CD4-positive, alpha-beta T cell treated with Interleukin-2 at 100 ng/mL for 4 hours (primary cell): ENCODE data around the gene COL18A1.

Experiments
- DNase-seq: peaks from one replicate; pipeline ENCODE4 v3.0.0-alpha.2; 2020; ENCODE audit warnings: low spot score

COL18A1 gene

GRCh38 chr21:45383111-45383614, 21.8 kb upstream of the COL18A1 start:
- no peak for DNase-seq

- DNase-seq: no peak
Observed at GRCh38 chr21:45383615-45384201, 21.3 kb upstream of the COL18A1 start.

- DNase-seq: no peak
Observed at GRCh38 chr21:45384656-45385548, 20.1 kb upstream of the COL18A1 start.

- no peak for DNase-seq
Observed at GRCh38 chr21:45385549-45386050, 19.4 kb upstream of the COL18A1 start.

GRCh38 chr21:45386336-45386727, 18.6 kb upstream of the COL18A1 start:
- no peak for DNase-seq

- DNase-seq: no peak
Observed at GRCh38 chr21:45386728-45387371, 18.1 kb upstream of the COL18A1 start.

GRCh38 chr21:45387506-45387905, 17.5 kb upstream of the COL18A1 start:
- no peak for DNase-seq

- no peak for DNase-seq
Observed at GRCh38 chr21:45388011-45388521, 16.9 kb upstream of the COL18A1 start.

- DNase-seq: no peak
Observed at GRCh38 chr21:45388611-45389296, 16.2 kb upstream of the COL18A1 start.

- no peak for DNase-seq
Observed at GRCh38 chr21:45390121-45390751, 14.7 kb upstream of the COL18A1 start.

- no peak for DNase-seq
Observed at GRCh38 chr21:45390831-45391742, 13.9 kb upstream of the COL18A1 start.

GRCh38 chr21:45391743-45392572, 13.0 kb upstream of the COL18A1 start:
- DNase-seq: no peak

GRCh38 chr21:45392573-45392971, 12.4 kb upstream of the COL18A1 start:
- DNase-seq: no peak

GRCh38 chr21:45393021-45393420, 11.9 kb upstream of the COL18A1 start:
- no peak for DNase-seq

- no peak for DNase-seq
Observed at GRCh38 chr21:45393833-45394638, 10.9 kb upstream of the COL18A1 start.

GRCh38 chr21:45396620-45396995, 8.4 kb upstream of the COL18A1 start:
- DNase-seq: no peak

GRCh38 chr21:45397381-45397780, 7.6 kb upstream of the COL18A1 start:
- no peak for DNase-seq

GRCh38 chr21:45401054-45401518, 3.9 kb upstream of the COL18A1 start:
- no peak for DNase-seq
